ENCODE data around the gene HIP1R.
A peak's percentile ranks its signal among the peaks of the same experiment; 100 is the strongest.

The HIP1R gene

DNA sequence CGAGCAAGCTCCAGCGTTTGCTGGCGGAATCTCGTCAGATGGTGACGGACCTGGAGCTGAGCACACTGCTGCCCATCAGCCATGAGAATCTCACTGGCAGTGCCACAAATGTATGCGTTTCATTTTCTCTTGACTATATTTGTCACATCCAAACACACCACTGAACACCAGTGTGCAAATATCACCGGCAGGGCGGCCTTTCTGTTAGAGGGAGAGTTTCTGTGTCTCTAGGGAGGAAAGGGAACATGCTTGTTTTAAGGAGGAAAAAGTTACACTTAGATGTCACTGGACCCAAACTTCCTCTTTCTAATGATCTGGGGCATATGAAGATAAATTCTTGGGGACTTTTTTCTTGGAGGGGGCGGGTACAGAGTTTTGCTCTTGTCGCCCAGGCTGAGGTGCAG, 21.9 kb upstream of the HIP1R start:
- TF ChIP-seq, protein P1, sequence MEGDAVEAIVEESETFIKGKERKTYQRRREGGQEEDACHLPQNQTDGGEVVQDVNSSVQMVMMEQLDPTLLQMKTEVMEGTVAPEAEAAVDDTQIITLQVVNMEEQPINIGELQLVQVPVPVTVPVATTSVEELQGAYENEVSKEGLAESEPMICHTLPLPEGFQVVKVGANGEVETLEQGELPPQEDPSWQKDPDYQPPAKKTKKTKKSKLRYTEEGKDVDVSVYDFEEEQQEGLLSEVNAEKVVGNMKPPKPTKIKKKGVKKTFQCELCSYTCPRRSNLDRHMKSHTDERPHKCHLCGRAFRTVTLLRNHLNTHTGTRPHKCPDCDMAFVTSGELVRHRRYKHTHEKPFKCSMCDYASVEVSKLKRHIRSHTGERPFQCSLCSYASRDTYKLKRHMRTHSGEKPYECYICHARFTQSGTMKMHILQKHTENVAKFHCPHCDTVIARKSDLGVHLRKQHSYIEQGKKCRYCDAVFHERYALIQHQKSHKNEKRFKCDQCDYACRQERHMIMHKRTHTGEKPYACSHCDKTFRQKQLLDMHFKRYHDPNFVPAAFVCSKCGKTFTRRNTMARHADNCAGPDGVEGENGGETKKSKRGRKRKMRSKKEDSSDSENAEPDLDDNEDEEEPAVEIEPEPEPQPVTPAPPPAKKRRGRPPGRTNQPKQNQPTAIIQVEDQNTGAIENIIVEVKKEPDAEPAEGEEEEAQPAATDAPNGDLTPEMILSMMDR (IDR thresholded peaks at IDR 0.05; ENCODE audit: extremely low read depth, insufficient read depth, missing control alignments): no peak

DNA sequence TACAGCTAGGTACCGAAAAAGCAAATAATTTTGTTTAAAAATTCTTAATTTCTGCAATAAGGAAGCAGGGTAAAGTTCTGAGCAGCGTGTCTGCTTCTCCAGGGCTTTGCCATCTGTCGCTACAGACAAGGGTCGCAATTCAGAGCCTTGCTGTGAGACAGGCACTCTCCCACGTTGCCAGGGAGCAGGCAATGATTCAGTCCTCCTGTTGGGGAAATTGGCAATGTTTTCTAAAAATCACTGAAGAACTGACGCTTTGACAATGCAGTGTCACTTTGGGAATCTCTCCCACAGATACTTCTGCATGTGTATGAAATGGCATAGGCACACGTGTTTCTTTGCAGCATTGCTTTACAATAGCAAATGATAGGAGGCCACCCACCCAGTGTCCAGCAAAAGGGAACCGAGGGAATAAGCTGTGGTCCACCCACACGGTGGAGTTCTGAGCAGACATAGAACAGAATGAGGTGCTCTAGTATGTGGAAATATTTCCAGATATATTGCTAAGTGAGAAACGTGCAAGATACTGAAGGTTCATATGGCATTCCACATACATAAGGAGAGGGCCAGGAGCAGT, 16.0 kb upstream of the HIP1R start:
- in situ Hi-C loops (cut with MboI; ENCODE audit: low pct_unique_long_range_greater_than_20kb, low sequenced_read_pairs, unreplicated experiment): no loop called here
- DNase-seq (ENCODE audit: low spot score): no peak
- TF ChIP-seq, protein P1 (IDR thresholded peaks at IDR 0.05; ENCODE audit: extremely low read depth, insufficient read depth, missing control alignments): no peak

More for the DNA sequence above, 21.9 kb upstream of the HIP1R start:
- in situ Hi-C loops (cut with MboI; ENCODE audit: low pct_unique_long_range_greater_than_20kb, low sequenced_read_pairs, unreplicated experiment): no loop called here
- DNase-seq (ENCODE audit: low spot score): peak; percentile 56

DNA sequence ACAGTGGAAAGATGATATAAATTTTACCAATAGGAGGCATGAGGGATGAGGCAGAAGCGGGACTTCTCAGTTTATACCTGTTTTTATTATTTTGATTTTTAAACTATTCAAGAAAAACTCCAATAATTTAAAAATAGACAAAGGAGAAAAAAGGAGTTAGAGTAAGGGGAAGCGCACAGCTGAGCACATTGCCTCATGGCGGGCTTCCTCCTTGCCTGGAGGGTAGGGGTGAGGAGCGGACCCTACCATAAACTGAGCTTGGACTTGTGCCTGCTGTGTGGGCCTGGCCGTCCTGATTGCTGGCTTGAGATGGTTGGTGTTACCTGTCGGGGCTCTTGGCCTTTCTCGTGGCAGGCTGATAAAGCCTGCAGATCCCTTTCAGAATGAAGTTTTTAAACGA, 15.1 kb upstream of the HIP1R start:
- in situ Hi-C loops (cut with MboI; ENCODE audit: low pct_unique_long_range_greater_than_20kb, low sequenced_read_pairs, unreplicated experiment): no loop called here
- TF ChIP-seq, protein P1 (IDR thresholded peaks at IDR 0.05; ENCODE audit: extremely low read depth, insufficient read depth, missing control alignments): no peak
- no peak for DNase-seq (ENCODE audit: low spot score)

DNA sequence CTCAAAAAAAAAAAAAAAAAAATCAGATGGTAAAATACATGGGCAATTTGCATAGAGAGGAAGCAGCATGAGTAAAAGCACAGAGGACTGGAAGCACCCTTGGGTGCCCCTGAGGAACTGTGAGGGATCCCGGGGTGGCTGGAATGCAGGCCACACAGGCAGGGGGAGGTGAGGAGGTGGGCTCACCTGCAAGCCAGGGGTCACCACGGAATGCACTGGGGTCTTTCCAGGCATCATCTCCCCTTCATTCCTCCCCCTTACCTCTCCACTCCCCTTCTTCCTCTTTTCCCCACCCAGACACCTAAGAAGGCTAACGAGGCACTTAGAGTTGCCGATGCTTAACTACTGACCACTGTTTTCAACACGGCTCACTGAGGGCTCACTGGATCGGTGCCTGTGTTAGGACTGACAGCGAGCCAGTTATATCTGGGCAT, 14.4 kb upstream of the HIP1R start:
- peak; percentile 58 for DNase-seq (ENCODE audit: low spot score)
- in situ Hi-C loops (cut with MboI; ENCODE audit: low pct_unique_long_range_greater_than_20kb, low sequenced_read_pairs, unreplicated experiment): no loop called here
- TF ChIP-seq, protein P1 (IDR thresholded peaks at IDR 0.05; ENCODE audit: extremely low read depth, insufficient read depth, missing control alignments): no peak

DNA sequence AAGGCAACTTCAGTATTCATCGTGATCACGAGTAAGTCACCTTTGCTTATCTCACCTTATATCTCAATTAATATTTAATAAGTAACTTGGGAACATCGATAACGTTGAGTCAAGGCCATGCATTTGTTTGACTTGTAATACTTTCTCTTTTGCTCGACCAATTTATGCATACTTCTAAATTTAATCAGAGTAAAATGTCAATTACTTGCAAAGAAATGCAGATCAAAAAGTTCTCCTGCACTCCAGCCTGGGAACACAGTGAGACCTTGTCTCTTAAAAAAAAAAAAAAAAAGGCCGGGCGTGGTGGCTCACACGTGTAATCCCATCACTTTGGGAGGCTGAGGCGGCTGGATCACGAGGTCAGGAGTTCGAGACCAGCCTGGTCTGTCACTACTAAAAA, 11.8 kb upstream of the HIP1R start:
- in situ Hi-C loops (cut with MboI; ENCODE audit: low pct_unique_long_range_greater_than_20kb, low sequenced_read_pairs, unreplicated experiment): no loop called here

DNA sequence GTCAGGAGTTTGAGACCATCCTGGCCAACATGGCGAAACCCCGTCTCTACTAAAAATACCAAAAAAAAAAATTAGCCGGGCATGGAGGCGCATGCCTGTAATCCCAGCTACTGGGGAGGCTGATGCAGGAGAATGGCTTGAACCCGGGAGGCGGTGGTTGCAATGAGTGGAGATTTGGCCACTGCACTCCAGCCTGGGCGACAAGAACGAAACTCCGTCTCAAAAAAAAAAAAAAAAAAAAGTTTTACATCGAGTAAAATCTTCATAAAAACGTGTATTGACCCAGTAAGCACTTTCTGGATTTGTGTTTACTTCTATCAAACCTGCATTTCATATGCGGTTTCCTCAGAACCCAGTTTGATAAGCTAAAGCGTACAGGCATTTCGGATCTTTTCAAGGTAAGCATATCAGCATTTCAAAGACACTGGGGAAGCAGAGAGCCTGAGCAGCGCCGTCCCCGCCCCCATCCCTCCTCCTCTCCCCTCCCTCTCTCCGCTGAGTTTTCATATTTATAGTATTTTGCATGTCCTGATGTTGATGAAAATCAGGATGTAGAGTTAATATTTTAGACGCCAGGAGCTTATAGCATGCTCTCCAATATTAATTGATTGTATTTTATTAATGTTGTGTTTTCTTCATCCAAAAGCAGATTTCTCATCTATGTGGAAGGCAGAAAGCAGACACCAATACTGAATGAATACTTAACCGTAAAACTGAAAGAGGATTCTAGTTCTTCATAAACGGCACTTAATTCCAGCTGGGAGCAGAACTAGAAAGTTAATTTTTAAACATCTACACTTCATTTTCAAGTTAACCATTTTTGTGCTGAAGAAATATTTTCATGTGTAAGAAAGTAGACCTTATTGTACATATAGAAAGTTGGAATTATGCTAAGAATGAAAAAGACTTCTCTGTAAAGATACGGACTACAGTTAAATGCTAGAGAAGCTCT, 9.2 kb upstream of the HIP1R start:
- DNase-seq (ENCODE audit: low spot score): no peak
- in situ Hi-C loops (cut with MboI; ENCODE audit: low pct_unique_long_range_greater_than_20kb, low sequenced_read_pairs, unreplicated experiment): loop anchor here (25.0 kb wide), 1 partner anchor 411 kb away; the partner anchor contains the start of genes MPHOSPH9 and MTRFR
- TF ChIP-seq, protein P1 (IDR thresholded peaks at IDR 0.05; ENCODE audit: extremely low read depth, insufficient read depth, missing control alignments): no peak

More for the DNA sequence above, 11.8 kb upstream of the HIP1R start:
- DNase-seq (ENCODE audit: low spot score): no peak
- TF ChIP-seq, protein P1 (IDR thresholded peaks at IDR 0.05; ENCODE audit: extremely low read depth, insufficient read depth, missing control alignments): no peak

Data from GM13977 (cell line).